Stimulated activated CD8-positive, alpha-beta memory T cell treated with anti-CD3 and anti-CD28 coated beads, Interleukin-4, amount 100 ng/mL, for 24 hours (primary cell): ENCODE measurements around the gene SHISA9.
"Not testable (repeated sequence)": the region's sequence is repeated elsewhere in the genome, so short reads cannot be mapped to it uniquely, and the experiment has no call there.

ENCODE experiments used
- DNase-seq: peaks from one replicate; pipeline ENCODE4 v3.0.0-alpha.2; 2020; ENCODE audit warnings: low read depth

SHISA9 gene

GRCh38 chr16:12900156-12900555 is 1.2 kb upstream of the SHISA9 start:
- no peak for DNase-seq

DNA sequence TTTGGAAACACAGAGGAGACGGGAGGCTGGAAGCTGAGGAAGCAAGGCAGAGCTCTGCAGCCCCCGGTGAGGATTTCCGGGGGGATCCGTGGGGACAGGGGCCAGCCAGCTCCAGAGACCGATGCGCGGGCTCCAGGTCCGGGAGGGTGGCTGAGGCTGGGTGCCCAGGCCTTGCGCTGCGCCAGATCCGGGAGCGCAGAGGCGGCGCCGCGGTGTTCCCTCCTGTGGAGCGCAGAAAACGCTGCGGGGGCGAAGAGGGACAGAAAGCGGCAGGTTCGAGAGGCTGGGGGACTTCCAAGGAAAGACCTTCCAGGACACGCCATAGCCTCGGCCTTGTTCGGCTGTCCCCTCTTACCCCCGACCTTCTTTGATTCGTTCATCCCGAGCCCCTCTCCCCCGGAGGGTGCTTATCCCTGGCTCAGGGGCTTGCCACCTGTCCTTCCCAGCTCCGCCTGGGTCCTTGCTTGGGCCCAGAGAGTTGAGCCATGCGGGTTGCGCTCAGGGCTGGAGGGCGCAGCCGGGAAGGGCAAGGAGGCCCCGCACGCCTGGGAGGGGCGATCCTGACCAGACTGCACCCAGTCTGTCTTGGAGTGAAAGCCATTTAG is 697 bp upstream of the SHISA9 start:
- no peak for DNase-seq

- DNase-seq = no peak
Measured at GRCh38 chr16:12901204-12901596, 198 bp upstream of the SHISA9 start.

DNA sequence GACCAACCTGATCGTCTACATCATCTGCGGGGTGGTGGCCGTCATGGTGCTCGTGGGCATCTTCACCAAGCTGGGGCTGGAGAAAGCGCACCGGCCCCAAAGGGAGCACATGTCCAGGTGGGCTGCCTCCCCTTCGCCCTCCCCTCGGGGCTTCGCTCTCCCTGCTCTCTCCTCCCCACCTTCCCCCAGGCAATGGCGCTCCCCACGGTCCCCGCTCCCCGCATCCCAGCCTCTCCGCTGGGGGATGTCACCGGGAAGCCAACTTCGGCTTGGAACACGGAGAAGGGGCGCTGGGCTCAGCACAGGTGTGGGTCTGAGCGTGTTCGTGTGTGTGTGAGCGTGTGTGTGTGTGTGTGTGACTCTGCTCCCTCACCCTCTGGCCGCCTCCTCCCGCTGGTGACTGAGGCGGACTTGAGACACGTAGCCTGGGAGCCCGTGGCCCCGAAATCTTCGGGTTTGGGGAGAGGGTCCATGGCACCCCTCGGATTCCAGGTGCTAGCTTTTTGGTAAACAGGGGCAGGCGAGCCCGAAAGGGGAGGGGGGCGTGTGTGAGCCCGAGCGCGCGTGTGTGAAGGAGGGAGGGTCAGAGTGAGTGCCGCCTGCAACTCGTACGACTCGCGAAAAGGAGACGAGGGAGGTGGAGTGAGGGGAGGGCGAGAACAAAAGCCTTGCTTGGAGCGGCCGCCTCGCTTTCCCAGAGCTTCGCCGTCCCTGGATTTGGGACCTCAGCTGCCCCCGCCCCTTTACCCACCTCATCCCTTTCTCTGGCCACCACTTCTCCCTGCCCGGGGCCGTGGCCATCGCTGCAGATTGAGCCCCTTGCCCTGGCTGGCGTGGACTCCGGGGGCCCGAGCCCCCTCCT is 1.3 kb downstream of the SHISA9 start:
- DNase-seq = no peak

DNA sequence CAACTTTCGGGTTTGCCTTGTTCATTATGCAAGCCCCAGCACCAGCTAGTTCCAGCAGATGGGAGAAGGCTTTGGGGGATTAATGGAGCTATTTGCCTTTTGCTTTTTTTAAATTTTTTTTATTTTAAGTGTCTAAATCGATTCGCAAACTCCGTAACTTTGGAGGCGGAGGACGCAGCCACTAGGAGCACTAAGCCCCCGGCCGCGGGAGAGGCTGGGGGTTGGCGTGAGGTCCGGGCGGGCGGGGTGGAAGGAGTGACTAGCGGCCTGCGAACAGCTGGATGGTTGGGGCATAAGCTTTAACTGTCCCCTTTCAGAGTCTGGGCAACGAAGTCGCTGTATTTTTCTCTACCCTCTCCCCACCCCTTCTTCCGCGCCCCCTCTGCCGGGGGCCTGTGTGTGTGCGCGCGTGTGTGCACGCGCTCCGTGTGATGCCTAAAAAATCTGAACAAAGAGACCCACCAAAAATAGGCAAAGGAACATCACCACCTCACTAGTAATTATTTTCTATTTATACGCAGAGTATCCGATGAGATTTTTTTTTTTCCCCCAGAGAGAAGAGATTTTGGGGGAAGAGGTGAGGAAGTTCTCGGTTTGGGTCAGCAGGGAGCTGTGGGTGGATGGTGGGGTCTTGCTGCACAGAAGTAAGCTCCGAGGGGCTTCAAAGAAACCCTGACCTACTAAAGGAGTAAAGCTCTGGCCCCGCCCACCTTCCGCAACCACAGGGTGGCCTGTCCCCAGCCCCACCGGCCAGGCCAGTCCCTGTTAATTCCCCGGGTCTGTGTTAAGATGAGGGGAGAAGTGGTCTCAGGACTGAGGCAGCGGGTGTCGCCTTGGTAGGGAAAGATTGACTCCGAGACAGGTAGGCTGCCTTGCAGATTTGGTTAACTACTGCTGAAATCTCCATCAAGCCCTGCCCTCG is 2.3 kb downstream of the SHISA9 start:
- no peak for DNase-seq

- no peak for DNase-seq
Measured at GRCh38 chr16:12904329-12904671, 2.9 kb downstream of the SHISA9 start.

GRCh38 chr16:12906271-12906670 is 4.9 kb downstream of the SHISA9 start:
- DNase-seq = no peak

DNA sequence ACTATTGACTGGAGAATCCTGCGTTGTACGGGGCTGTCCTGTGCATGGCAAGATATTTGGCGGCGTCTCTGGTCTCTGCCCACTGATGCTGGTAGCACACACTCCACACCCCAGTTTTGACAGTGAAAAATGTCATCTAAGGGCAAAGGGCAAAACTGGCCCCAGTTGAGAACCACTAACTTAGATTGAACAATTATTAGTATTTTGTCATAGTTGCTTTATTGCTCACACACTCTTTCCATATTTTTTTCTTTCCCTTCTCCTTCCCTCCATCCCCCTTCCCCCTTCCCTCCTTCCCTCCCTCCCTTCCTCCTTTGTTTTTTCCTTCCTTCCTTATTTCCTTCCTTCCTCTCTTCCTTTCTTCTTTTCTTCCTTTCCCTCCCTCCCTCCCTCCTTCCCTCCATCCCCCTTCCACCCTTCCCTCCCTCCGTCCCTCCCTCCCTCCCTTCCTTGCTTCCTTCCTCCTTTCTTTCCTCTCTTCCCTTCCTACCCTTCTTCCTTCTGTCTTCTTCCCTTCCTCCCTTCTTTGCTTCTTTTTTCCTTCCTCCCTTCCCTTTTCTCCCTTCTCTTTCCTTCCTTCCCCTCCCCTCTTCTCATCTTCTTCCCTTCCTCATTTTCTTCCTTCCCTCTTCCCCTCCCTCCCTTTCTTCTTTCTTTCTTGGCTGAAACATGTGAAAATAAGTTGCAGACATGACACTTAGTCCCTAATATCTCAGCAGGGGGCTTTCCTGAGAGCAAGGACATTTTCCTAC is 5.5 kb downstream of the SHISA9 start:
- no peak for DNase-seq

DNA sequence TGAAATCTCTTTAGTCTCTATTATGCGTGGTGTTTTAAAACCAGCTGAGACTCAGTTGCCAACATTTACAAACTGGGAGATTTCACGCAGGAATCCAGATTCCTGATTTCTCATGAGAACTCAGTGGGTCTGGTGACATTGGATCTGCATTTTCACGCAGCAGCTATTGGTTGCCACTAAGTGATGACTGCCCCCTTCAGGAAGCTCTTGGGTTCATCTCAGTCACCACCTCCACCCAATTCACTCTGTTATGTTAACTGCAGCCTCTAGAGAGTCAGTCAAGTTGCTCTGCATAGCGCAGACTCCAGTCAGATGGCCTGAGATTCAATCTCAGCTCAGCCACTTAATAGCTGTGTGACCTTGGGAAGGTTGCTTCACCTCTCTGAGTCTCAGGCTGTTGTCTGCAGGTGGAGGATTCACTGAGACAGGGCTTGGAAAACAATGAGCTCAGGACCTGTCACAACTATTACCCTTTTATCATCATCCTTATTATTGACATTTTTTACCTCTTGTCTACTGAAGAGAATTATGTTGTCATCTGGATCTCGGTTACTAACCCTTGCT is 6.4 kb downstream of the SHISA9 start:
- DNase-seq = no peak

- no peak for DNase-seq
Measured at GRCh38 chr16:12917246-12917645, 15.8 kb downstream of the SHISA9 start.

- DNase-seq = no peak
Measured at GRCh38 chr16:12917653-12918052, 16.3 kb downstream of the SHISA9 start.

- DNase-seq = no peak
Measured at GRCh38 chr16:12920739-12921138, 19.3 kb downstream of the SHISA9 start.

- not testable (repeated sequence) for DNase-seq
Measured at GRCh38 chr16:12923640-12924039, 22.2 kb downstream of the SHISA9 start.

DNA sequence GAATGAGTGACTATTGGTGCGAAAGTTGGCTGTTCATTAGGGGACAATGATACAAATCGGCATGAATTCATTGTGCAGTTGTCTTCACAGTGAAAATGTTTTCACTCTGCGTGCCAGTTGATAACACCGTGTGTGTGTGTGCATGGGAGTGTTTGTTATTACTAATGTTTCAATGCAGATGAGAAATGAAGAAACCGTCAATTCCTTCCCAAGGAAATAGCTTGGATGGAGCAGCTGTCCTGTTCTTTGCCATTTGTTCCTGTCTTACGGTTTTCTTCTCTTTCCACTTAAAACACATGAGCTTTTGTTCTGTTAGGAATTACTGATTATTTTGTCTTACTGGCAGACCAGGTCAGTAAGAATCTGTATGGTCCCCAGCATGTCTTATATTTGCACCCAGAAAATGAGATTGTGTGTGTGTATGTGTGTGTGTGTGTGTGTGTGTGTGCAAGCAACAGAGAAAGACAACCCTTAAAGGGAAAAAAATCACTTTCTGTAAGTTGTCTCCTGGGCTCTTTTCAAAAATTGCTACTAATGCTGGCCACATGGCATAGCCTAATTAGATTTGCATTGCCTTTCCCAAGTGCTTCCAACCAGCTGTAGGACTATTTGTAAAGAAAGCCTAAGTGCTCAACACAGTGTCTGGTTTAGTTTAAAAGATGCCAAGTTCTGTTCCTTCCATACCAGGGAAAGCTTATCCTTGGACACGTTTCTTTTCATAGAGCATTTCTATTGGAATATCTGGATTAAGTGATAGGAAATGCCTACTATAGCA is 23.8 kb downstream of the SHISA9 start:
- no peak for DNase-seq

- DNase-seq = no peak
Measured at GRCh38 chr16:12927591-12927990, 26.2 kb downstream of the SHISA9 start.

DNA sequence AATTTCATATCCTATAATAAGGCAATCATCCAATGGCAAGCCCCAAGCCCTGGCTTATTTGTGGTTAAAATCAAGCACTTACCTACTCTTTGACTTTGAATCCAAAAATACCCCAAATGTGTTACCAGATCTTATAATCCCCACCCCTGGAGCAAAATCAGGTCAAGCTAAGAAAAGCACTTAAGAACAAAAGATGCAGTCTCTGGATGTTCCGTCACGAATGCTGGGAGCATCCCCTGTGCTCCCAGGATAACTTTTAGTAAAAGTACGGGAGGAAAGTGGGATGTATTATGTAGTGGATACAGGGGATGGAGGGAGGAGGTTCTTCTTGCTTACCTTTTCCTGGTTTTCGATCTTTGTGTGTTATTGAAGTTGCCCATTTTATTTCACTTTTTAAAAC is 29.5 kb downstream of the SHISA9 start:
- DNase-seq = no peak

- no peak for DNase-seq
Measured at GRCh38 chr16:12936391-12936790, 35.0 kb downstream of the SHISA9 start.

DNA sequence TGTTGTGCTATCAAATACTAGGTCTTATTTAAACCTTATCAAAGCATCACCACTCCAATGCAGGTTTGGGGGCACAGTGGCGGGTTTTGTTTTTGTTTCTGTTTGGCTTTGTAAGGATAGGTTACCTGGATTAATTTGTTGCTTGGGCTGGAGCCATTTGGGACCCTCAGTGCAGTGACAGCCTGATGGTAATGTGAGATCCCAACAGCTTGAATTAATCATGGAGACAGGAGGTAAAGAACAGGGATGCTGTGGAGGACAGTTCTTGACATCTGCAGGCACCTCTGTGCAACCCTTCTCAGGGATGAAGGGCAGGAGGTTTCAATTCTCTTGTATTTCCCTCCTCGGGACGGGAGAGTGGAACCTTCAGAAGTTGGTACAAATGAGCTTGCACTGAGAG is 40.5 kb downstream of the SHISA9 start:
- DNase-seq = no peak

GRCh38 chr16:12942861-12943260 is 41.5 kb downstream of the SHISA9 start:
- DNase-seq = no peak

DNA sequence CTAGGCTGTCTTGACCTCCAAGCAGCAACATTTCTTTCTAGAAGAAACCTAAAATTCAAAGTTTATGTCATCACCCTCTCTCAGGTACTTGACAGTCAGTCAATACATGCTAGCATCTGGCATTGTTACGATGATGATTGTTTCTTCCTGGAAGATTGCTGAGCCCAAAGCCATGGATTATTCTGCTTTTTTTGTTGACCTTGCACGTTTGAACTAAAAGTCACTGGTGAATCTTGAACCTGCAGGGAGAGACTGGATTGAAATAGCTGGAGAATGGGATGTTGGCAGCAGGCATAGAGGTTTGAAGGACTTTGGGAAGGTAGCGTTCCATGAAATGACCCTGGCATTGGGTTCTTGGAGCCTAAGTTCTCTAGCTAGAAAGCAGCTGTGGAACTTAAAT is 42.9 kb downstream of the SHISA9 start:
- DNase-seq = no peak

GRCh38 chr16:12951392-12951791 is 50.0 kb downstream of the SHISA9 start:
- DNase-seq = no peak
